Colonic mucosa (tissue), 4 donors: ENCODE measurements around the gene SCN8A. TPM values are rescaled to one million over a fixed set of nuclear protein-coding genes. Genes with fewer than 3 reads are reported as not detected.
A peak's percentile ranks its signal among the peaks of the same experiment; 100 is the strongest.

ENCODE experiments used
- DNase-seq: peaks from one replicate; pipeline ENCODE4 v3.0.0-alpha.2; 2020
- H3K27ac ChIP-seq: fragments of 200-600 bp; one replicate; pipeline ENCODE4 v1.8.0; 2021
- H3K27me3 ChIP-seq: fragments of 200-600 bp; one replicate; pipeline ENCODE4 v1.8.0; 2021
- H3K36me3 ChIP-seq: fragments of 200-600 bp; one replicate; pipeline ENCODE4 v1.8.0; 2021
- H3K4me1 ChIP-seq: fragments of 200-600 bp; one replicate; pipeline ENCODE4 v1.8.0; 2021; ENCODE audit warnings: mild to moderate bottlenecking
- H3K4me3 ChIP-seq: fragments of 200-600 bp; one replicate; pipeline ENCODE4 v1.8.0; 2021
- H3K9ac ChIP-seq, 2 donors: one replicate each; pipeline ENCODE4 v1.7.0; 2013; ENCODE audit warnings: control low read depth in 2 of 2, low read depth in 2 of 2, low read length in 2 of 2
- H3K9me3 ChIP-seq: fragments of 200-600 bp; one replicate; pipeline ENCODE4 v1.8.0; 2021
- CTCF ChIP-seq: fragments of 200-600 bp; IDR thresholded peaks from one replicate; pipeline ENCODE4 v1.8.0; 2022; ENCODE audit warnings: antibody characterized with exemption, mild to moderate bottlenecking
- intact Hi-C: fragments of 100-400 bp; cut with DNase I; formaldehyde crosslinking; loops from one replicate; pipeline ENCODE4 v1.14.1; 2022
- total RNA-seq, 2 donors: library from RNA; stranded (reverse); fragmentation: NEBNext Ultra II Directional in 1 of 2; extraction: Animal tissue kit (Norgen Biotek cat#: 25700) in 1 of 2; gene quantifications; one replicate each; pipeline ENCODE4 v1.2.1, GENCODE V29; 2021
- donor health status: healthy.
- donor health status: DM: no; HTN: no; CAD: no.
- donor health status: DM: no; HTN: no; CAD: no.

SCN8A gene
- total RNA-seq, 2 donors from 2014 or later: 4.2 to 10.0 TPM

DNA sequence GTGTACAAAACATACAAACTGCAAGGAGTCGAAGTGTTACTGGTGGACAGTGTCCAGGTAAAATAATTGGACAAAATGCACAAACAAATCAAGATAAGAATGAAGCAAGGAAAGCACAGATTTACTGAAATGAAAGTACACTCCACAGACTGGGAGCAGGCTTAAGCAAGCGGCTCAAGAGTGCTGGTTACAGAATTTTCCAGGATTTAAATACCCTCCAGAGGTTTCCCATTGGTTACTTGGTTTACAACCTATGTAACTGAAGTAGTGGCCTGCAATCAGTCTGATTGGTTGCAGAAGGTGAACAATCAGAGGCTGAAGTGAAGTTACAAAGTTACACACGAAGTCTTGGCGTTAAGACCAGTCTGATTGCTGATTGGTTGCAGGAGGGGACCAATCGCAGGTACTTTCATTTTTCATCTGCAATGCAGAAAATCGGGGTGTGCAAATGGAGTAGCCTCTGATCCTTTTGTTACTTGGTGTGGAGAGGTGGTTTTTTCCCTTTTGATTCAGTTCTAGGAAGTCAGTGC is 11.6 kb upstream of the SCN8A start:
- H3K36me3 ChIP-seq: no peaks in the 10 kb centered on the region
- H3K27ac ChIP-seq: no peak overlapping the region
- no peak for TF ChIP-seq CTCF
- intact Hi-C loops: no loop called here
- no peaks in the 10 kb centered on the region for H3K4me1 ChIP-seq
- H3K9me3 ChIP-seq: no peaks in the 10 kb centered on the region
- H3K9ac ChIP-seq: no peak overlapping the region
- no peaks in the 10 kb centered on the region for H3K27me3 ChIP-seq
- DNase-seq: no peak
- no peak overlapping the region for H3K4me3 ChIP-seq

GRCh38 chr12:51589060-51589459 is 2.0 kb upstream of the SCN8A start:
- Histone ChIP-seq H3K9ac (no peak overlapping the region), H3K4me3 (no peak overlapping the region), H3K36me3 (no peaks in the 10 kb centered on the region), H3K4me1 (no peaks in the 10 kb centered on the region), H3K27me3 (peaks cover 6% of the 10 kb centered on the region), H3K27ac (no peak overlapping the region), H3K9me3 (no peaks in the 10 kb centered on the region)
- no peak for DNase-seq
- intact Hi-C loops: no loop called here
- TF ChIP-seq CTCF: no peak

GRCh38 chr12:51589557-51590176 is 1.4 kb upstream of the SCN8A start:
- no peak for TF ChIP-seq CTCF
- peaks cover 6% of the 10 kb centered on the region for H3K27me3 ChIP-seq
- intact Hi-C loops: no loop called here

DNA sequence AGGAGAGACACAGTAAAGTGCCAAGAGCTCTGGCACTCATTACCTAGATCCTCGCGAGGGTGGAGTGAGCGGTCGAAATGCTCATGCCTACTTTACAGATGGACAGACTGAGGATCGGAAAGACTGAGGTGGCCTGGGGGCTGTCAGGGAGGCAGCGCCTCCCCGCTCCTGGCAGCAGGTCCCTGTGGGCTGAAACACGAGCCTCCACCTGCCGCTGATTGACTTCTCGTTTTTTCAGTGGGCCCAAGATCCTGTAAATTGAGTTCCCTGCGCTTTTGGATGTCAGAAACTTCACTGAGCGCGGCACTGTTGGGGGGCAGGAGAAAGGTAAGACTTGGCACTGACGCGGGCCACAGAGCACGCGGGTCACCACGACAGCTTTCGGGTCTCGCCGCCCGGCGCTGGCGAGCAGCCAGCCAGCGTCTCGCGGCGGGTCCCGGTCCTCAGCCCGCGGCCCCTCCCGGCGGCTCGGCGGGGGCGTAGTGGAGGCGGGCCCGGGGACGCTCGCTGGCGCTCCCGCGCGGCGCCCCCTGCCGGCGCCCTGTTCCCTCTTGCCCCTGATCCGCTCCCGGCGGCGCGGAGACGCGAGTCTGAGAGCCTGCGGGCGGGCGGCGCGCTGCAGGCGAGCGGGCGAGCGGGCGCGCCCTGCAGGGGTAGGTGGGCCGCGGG is 552 bp upstream of the SCN8A start:
- no peaks in the 10 kb centered on the region for H3K4me1 ChIP-seq
- no peaks in the 10 kb centered on the region for H3K9me3 ChIP-seq
- peak; percentile 72 for DNase-seq
- intact Hi-C loops: no loop called here
- H3K9ac ChIP-seq: peak overlapping the region in 1 of 2 donors; percentile 24
- TF ChIP-seq CTCF: no peak
- no peaks in the 10 kb centered on the region for H3K36me3 ChIP-seq
- H3K27ac ChIP-seq: no peak overlapping the region
- peak overlapping the region; percentile 30 for H3K4me3 ChIP-seq
- peaks cover 6% of the 10 kb centered on the region for H3K27me3 ChIP-seq

More at GRCh38 chr12:51589557-51590176, 1.4 kb upstream of the SCN8A start:
- Histone ChIP-seq H3K27ac (no peak overlapping the region), H3K36me3 (no peaks in the 10 kb centered on the region), H3K9me3 (no peaks in the 10 kb centered on the region), H3K9ac (no peak overlapping the region), H3K4me1 (no peaks in the 10 kb centered on the region), H3K4me3 (no peak overlapping the region)
- no peak for DNase-seq

DNA sequence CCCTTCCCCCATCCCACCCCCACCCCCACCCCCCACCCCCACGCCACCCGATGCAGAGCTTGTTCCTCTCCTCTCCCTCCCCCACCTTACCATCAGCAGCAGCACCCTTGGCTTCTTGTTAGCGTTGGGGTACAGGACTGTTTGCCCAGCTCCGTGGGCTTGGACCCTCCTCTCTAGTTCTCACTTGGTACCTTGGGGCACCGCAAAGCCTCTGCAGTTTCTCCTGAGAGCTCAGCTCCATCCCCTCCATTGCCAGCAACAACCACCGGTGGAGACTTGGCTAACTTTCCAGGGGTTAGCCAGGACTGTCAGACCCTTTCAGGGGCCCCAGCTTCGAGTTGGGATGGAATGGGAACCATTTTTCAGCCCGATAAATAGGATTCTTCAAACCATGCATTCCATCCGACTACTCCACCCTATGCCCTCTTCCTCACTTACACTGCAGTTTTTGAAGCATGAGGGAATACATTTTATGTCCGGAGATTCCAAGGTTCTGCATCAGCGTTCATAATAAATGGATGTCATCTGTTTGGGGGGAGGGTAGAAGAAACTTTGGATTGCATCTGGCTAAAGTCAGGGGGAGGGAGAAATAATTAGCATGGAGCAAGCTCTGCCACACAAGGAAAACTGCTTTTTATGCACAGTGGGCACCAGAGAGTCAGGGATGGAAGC is 1.1 kb downstream of the SCN8A start:
- H3K9ac ChIP-seq: no peak overlapping the region
- intact Hi-C loops: no loop called here
- H3K4me3 ChIP-seq: no peak overlapping the region
- H3K27ac ChIP-seq: no peak overlapping the region
- H3K27me3 ChIP-seq: peaks cover 6% of the 10 kb centered on the region
- TF ChIP-seq CTCF: no peak
- H3K9me3 ChIP-seq: no peaks in the 10 kb centered on the region
- no peak for DNase-seq
- H3K4me1 ChIP-seq: no peaks in the 10 kb centered on the region
- H3K36me3 ChIP-seq: no peaks in the 10 kb centered on the region
